ENCODE measurements around the gene ELOVL2.

DNA sequence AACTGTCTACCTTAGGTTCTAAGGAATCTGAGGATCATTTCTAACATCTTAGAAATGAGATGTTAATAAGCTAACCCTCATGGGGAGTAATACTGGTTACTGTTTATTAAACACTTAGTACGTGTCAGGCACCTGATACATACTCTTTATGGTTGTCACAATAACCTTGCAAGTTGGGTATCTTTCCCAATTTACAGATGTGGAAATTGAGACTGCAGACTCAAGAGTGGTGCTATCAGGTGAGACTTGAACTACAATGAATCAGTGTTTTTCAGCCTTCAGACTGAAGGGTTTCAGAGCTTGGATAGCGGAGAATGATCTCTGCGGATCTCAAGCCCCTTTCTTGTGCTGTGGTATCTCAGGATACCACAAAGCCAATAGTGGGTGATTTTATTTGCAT, 27.0 kb downstream of the ELOVL2 start:
- TF ChIP-seq CTCF (IDR thresholded peaks at IDR 0.05; ENCODE audit: borderline replicate concordance, extremely low read depth, low read length, poor library complexity, severe bottlenecking) (no peak), EZH2 (IDR thresholded peaks at IDR 0.05; ENCODE audit: borderline replicate concordance, low read depth, low read length, severe bottlenecking) (no peak)

All from DND-41 (cell line).